Lung (tissue), 12 donors: ENCODE results near the gene RXRA. TPM values are rescaled to one million over a fixed set of nuclear protein-coding genes. Genes with fewer than 3 reads are reported as not detected.

Experiments used
- ATAC-seq: fragments of 200-7000 bp; cut with Tn5 transposase; one replicate; pipeline ENCODE4 v1.9.1; 2020; ENCODE audit warnings: moderate number of reproducible peaks; ENCODE audit not compliant: insufficient read depth, low FRiP score
- DNase-seq, 3 donors: peaks; one replicate each; pipeline ENCODE4 v3.0.0-alpha.2; 2013 to 2017
- H3K27ac ChIP-seq, 2 donors: one replicate each; pipeline ENCODE4 v1.5.1; 2013; ENCODE audit warnings: mild to moderate bottlenecking in 2 of 2, moderate library complexity in 2 of 2, control low read depth in 1 of 2, inconsistent platforms in 1 of 2, low read depth in 1 of 2, low read length in 1 of 2
- H3K27me3 ChIP-seq, 3 donors: one replicate each; pipeline ENCODE4 v1.5.1; 2013; ENCODE audit warnings: low read length in 2 of 3; ENCODE audit not compliant: control insufficient read depth in 3 of 3, insufficient read depth in 3 of 3
- H3K36me3 ChIP-seq, 4 donors: one replicate each; pipeline ENCODE4 v1.5.1; 2013; ENCODE audit warnings: low read length in 4 of 4, mild to moderate bottlenecking in 1 of 4, moderate library complexity in 1 of 4; ENCODE audit not compliant: control insufficient read depth in 4 of 4, insufficient read depth in 4 of 4
- H3K4me1 ChIP-seq, 5 donors: one replicate each; pipeline ENCODE4 v1.5.1; 2013; ENCODE audit warnings: low read length in 5 of 5, mild to moderate bottlenecking in 2 of 5, moderate library complexity in 1 of 5; ENCODE audit not compliant: control insufficient read depth in 5 of 5, insufficient read depth in 5 of 5
- H3K4me3 ChIP-seq: one replicate; pipeline ENCODE4 v1.5.1; 2013; ENCODE audit warnings: mild to moderate bottlenecking, control low read depth, moderate library complexity
- H3K9ac ChIP-seq, 2 donors: one replicate each; pipeline ENCODE4 v1.5.1; 2013; ENCODE audit warnings: low read length in 2 of 2, control low read depth in 1 of 2; ENCODE audit not compliant: insufficient read depth in 1 of 2
- H3K9me3 ChIP-seq, 4 donors: one replicate each; pipeline ENCODE4 v1.5.1; 2013; ENCODE audit warnings: low read length in 3 of 4, mild to moderate bottlenecking in 1 of 4, moderate library complexity in 1 of 4; ENCODE audit not compliant: control insufficient read depth in 4 of 4, insufficient read depth in 3 of 4
- CTCF ChIP-seq: IDR thresholded peaks from 2 replicates; pipeline ENCODE4 v1.5.1; 2012; ENCODE audit warnings: mild to moderate bottlenecking; ENCODE audit errors: control extremely low read depth, extremely low read depth
- WGBS, 2 donors: extraction: QIAGEN DNeasy Blood & Tissue Kit; methylation state at CpG; one replicate each; pipeline ENCODE4 v1.1.7; 2013; 5-methylcytosine and 5-hydroxymethylcytosine counted together
- polyA plus RNA-seq, 2 donors: library from polyadenylated mRNA; stranded (reverse); fragments of 200-250 nt; gene quantifications; one replicate each; pipeline ENCODE4 v1.2.1, GENCODE V29; 2013
- total RNA-seq, 2 donors: library from RNA; depleted of rRNA in 1 of 2; stranded (reverse); fragments of >200 nt in 1 of 2; gene quantifications; one replicate each; pipeline ENCODE4 v1.2.1, GENCODE V29; 2014 to 2021
- donor health status: control.
- donor health status: control.
- donor health status: Bipolar disorder and iron deficiency.
- donor health status: healthy.
- donor health status: DM: yes; HTN: yes; CAD: no.

The RXRA gene
- total and polyA plus RNA-seq, 4 donors, result 24.2 to 85.2 (median 52.2) TPM

GRCh38 chr9:134431626-134432025, 105.4 kb downstream of the RXRA start:
- H3K27ac ChIP-seq, result peak overlapping the region in 1 of 2 donors; percentile 40
- TF ChIP-seq CTCF, result no peak
- no peaks in the 10 kb centered on the region for H3K9me3 ChIP-seq
- H3K9ac ChIP-seq, result no peak overlapping the region
- WGBS, 2 donors, result 86 to 98% methylated on average over 16 of the region's 16 CpGs
- DNase-seq (no peak), ATAC-seq (no peak)
- H3K36me3 ChIP-seq, result peaks cover 0 to 49% (median 9%) of the 10 kb centered on the region in 4 donors
- no peaks in the 10 kb centered on the region for H3K27me3 ChIP-seq
- H3K4me3 ChIP-seq, result no peak overlapping the region
- peaks cover 5 to 30% (median 25%) of the 10 kb centered on the region in 5 donors for H3K4me1 ChIP-seq

- DNase-seq, result no peak
- ATAC-seq, result no peak
- H3K4me3 ChIP-seq, result no peak overlapping the region
- 66 to 76% methylated on average over 14 of the region's 14 CpGs for WGBS, 2 donors
- H3K9ac ChIP-seq, result no peak overlapping the region
- peaks cover 5 to 39% (median 27%) of the 10 kb centered on the region in 5 donors for H3K4me1 ChIP-seq
- peaks cover 0 to 53% (median 13%) of the 10 kb centered on the region in 4 donors for H3K36me3 ChIP-seq
- peak overlapping the region in 1 of 2 donors; percentile 17 for H3K27ac ChIP-seq
- no peak for TF ChIP-seq CTCF
- no peaks in the 10 kb centered on the region for H3K9me3 ChIP-seq
- no peaks in the 10 kb centered on the region for H3K27me3 ChIP-seq
These were observed 106.2 kb downstream of the RXRA start for GRCh38 chr9:134432471-134432870.

- Histone ChIP-seq H3K36me3 (peaks cover 0 to 54% (median 13%) of the 10 kb centered on the region in 4 donors), H3K4me3 (no peak overlapping the region), H3K9ac (no peak overlapping the region), H3K27ac (peak overlapping the region in 1 of 2 donors; percentile 17), H3K4me1 (peaks cover 5 to 43% (median 27%) of the 10 kb centered on the region in 5 donors), H3K9me3 (no peaks in the 10 kb centered on the region), H3K27me3 (no peaks in the 10 kb centered on the region)
- ATAC-seq (no peak), DNase-seq (no peak)
- WGBS, 2 donors, result 58 to 84% methylated on average over 14 of the region's 14 CpGs
- no peak for TF ChIP-seq CTCF
These were observed 106.8 kb downstream of the RXRA start for GRCh38 chr9:134433101-134433500.
